SU-DHL-6 (cell line): Measurements from ENCODE around the gene SYTL5.

Source experiments
- H2AFZ ChIP-seq: fragments of 200-600 bp; sonication (generic); 2 replicates; pipeline ENCODE4 v1.6.1; 2014; ENCODE audit warnings: low read depth, mild to moderate bottlenecking, moderate library complexity, mixed read lengths, antibody characterized with exemption, low read length; ENCODE audit not compliant: severe bottlenecking
- H3F3A ChIP-seq: fragments of 200-600 bp; shearing (Covaris generic); 2 replicates; pipeline ENCODE4 v1.6.0; 2016; ENCODE audit warnings: antibody characterized with exemption, mild to moderate bottlenecking; ENCODE audit not compliant: insufficient read depth
- H3K27ac ChIP-seq: fragments of 200-600 bp; sonication (generic); 2 replicates; pipeline ENCODE4 v1.5.1; 2016; ENCODE audit warnings: low read depth, mild to moderate bottlenecking, low read length, moderate library complexity, mixed read lengths
- H3K27me3 ChIP-seq: fragments of 200-600 bp; sonication (generic), shearing (Covaris generic); 2 replicates; pipeline ENCODE4 v1.6.0; 2014; ENCODE audit warnings: mild to moderate bottlenecking, low read length
- H3K36me3 ChIP-seq: fragments of 200-600 bp; sonication (generic); 2 replicates; pipeline ENCODE4 v1.6.1; 2014; ENCODE audit warnings: mild to moderate bottlenecking, low read length, mixed read lengths
- H3K4me2 ChIP-seq: fragments of 300-600, 200-600 bp; shearing (Covaris generic), sonication (generic); 2 replicates; pipeline ENCODE4 v1.6.0; 2014; ENCODE audit warnings: low read length, low read depth, mild to moderate bottlenecking; ENCODE audit not compliant: poor library complexity, severe bottlenecking
- H3K4me3 ChIP-seq: fragments of 200-600 bp; sonication (generic); 2 replicates; pipeline ENCODE4 v1.5.1; 2014; ENCODE audit warnings: antibody characterized with exemption, low read length, mild to moderate bottlenecking, mixed read lengths; ENCODE audit not compliant: insufficient read depth, poor library complexity, severe bottlenecking
- H3K79me2 ChIP-seq: fragments of 200-600 bp; sonication (generic); 2 replicates; pipeline ENCODE4 v1.6.1; 2014; ENCODE audit warnings: mild to moderate bottlenecking, low read length, moderate library complexity; ENCODE audit not compliant: insufficient read depth
- H3K9ac ChIP-seq: fragments of 200-600 bp; sonication (generic); 2 replicates; pipeline ENCODE4 v1.7.0; 2014; ENCODE audit warnings: mild to moderate bottlenecking, low read length
- H3K9me2 ChIP-seq: fragments of 200-600 bp; sonication (generic); replicated peaks from 2 replicates; pipeline ENCODE4 v1.6.1; 2014; ENCODE audit warnings: low read length; ENCODE audit not compliant: insufficient read depth
- H3K9me3 ChIP-seq: fragments of 200-600 bp; sonication (generic); 2 replicates; pipeline ENCODE4 v1.6.1; 2014; ENCODE audit warnings: low read length, mixed read lengths; ENCODE audit not compliant: insufficient read depth
- H4K20me1 ChIP-seq: fragments of 200-600 bp; sonication (generic); 2 replicates; pipeline ENCODE4 v1.6.1; 2014; ENCODE audit warnings: low read depth, mild to moderate bottlenecking, antibody characterized with exemption, low read length, moderate library complexity, mixed read lengths
- EZH2phosphoT487 ChIP-seq: fragments of 200-600 bp; sonication (generic), shearing (Covaris generic); conservative IDR thresholded peaks from 2 replicates; pipeline ENCODE4 v1.6.1; 2018; ENCODE audit warnings: mild to moderate bottlenecking, antibody characterized with exemption, low read length, moderate library complexity, mixed read lengths
- TF ChIP-seq, protein P1 (sequence below): fragments of 200-600 bp; sonication (generic); IDR thresholded peaks from one replicate; pipeline ENCODE4 v1.5.1; 2017; ENCODE audit warnings: antibody characterized with exemption, mild to moderate bottlenecking, low read length, moderate library complexity; ENCODE audit not compliant: insufficient read depth, poor library complexity, severe bottlenecking

SYTL5 gene

DNA sequence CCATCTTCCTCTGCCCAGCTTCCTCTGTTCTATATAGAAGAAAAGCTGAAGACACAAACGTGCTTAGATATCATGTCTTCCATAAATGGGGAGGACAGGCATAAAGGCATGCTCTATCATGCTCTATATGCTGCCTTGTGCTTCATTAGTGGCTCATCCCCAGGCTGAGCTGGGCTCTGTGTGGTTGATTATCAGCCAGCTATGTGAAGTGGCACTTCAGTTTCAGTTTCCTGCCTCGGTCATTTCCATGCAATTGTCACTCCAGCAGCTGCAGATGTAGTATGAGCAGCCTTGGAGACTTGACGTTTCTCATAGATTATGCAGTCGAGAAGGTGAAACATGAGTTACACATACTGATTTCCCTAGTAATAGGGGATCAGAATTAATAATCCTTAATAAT, 106.2 kb downstream of the SYTL5 start:
- Histone ChIP-seq H3K9me2 (no peaks in the 10 kb centered on the region), H3K4me2 (no peak overlapping the region), H3K79me2 (no peaks in the 10 kb centered on the region), H2AFZ (no peak overlapping the region), H3K9me3 (no peaks in the 10 kb centered on the region), H3K9ac (no peak overlapping the region), H3K27me3 (no peaks in the 10 kb centered on the region), H3F3A (no peaks in the 10 kb centered on the region), H4K20me1 (no peaks in the 10 kb centered on the region), H3K36me3 (no peaks in the 10 kb centered on the region), H3K4me3 (no peak overlapping the region), H3K27ac (no peak overlapping the region)
- TF ChIP-seq, protein P1, sequence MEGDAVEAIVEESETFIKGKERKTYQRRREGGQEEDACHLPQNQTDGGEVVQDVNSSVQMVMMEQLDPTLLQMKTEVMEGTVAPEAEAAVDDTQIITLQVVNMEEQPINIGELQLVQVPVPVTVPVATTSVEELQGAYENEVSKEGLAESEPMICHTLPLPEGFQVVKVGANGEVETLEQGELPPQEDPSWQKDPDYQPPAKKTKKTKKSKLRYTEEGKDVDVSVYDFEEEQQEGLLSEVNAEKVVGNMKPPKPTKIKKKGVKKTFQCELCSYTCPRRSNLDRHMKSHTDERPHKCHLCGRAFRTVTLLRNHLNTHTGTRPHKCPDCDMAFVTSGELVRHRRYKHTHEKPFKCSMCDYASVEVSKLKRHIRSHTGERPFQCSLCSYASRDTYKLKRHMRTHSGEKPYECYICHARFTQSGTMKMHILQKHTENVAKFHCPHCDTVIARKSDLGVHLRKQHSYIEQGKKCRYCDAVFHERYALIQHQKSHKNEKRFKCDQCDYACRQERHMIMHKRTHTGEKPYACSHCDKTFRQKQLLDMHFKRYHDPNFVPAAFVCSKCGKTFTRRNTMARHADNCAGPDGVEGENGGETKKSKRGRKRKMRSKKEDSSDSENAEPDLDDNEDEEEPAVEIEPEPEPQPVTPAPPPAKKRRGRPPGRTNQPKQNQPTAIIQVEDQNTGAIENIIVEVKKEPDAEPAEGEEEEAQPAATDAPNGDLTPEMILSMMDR: no peak
- TF ChIP-seq EZH2phosphoT487: no peak

DNA sequence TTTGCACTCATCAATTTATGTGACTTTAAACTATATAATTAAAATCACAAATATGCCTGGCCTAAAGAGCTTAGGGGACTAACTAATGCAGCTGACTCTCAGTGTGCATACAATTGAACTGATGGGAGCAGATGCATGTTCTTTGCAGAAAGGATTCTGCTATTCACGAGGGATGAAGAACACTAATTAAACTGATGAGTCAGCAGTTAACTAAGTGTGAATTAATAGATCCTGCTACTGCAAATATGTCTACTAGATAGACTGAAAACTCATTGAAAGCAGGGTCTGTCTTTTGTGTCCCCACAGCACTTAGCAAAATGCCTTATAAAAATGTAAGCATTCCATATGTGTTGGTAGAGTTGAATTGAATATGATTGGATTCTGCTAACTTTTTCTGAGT, 110.4 kb downstream of the SYTL5 start:
- Histone ChIP-seq H3K27ac (no peak overlapping the region), H3F3A (no peaks in the 10 kb centered on the region), H3K36me3 (no peaks in the 10 kb centered on the region), H4K20me1 (no peaks in the 10 kb centered on the region), H3K4me2 (no peak overlapping the region), H3K27me3 (no peaks in the 10 kb centered on the region), H3K79me2 (no peaks in the 10 kb centered on the region), H3K9me3 (no peaks in the 10 kb centered on the region), H3K9me2 (no peaks in the 10 kb centered on the region), H2AFZ (no peak overlapping the region), H3K4me3 (no peak overlapping the region), H3K9ac (no peak overlapping the region)
- no peak for TF ChIP-seq EZH2phosphoT487
- TF ChIP-seq, protein P1: no peak

DNA sequence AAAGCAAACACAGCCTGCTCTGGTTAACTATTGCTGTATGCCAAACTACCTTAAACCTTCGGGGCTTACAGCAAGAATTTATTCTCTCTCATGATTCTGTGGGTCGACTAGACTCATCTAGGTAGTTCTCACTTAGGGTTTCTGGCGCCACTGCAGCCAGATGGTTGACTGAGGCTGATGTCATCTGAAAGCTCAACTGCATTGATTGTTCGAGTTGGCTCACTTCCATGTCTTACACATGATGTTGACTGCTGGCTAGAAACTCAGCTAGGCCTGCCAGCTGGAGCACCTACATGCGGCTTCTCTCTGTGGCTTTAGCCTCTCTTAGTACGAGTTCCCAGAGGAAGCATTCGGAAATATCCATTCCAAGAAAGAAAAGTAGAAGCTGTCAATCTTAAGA, 111.1 kb downstream of the SYTL5 start:
- Histone ChIP-seq H3K79me2 (no peaks in the 10 kb centered on the region), H3K27me3 (no peaks in the 10 kb centered on the region), H3K9ac (no peak overlapping the region), H3K4me2 (no peak overlapping the region), H3K4me3 (no peak overlapping the region), H3F3A (no peaks in the 10 kb centered on the region), H3K9me2 (no peaks in the 10 kb centered on the region), H3K9me3 (no peaks in the 10 kb centered on the region), H3K27ac (no peak overlapping the region), H2AFZ (no peak overlapping the region), H3K36me3 (no peaks in the 10 kb centered on the region), H4K20me1 (no peaks in the 10 kb centered on the region)
- TF ChIP-seq, protein P1: no peak
- no peak for TF ChIP-seq EZH2phosphoT487

DNA sequence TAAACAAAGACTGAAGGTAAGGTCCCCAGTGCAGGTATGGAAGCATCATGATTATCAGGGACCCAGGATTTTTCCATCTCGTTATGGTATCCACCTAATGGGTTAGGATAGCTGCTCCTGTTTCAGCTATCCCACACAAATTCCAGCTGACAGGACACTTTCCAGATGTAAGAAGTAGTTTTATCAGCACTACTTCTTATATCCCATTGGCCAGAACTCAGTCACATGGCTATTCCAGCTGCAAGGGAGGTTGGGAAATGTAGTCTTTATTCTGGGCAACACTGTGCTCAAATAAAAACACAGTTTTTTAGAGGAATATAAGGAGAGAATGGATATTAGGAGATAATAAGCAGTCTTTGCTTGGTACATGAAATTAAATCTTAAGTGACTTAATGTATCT, 117.6 kb downstream of the SYTL5 start:
- Histone ChIP-seq H3K27ac (no peak overlapping the region), H3F3A (no peaks in the 10 kb centered on the region), H3K9me3 (no peaks in the 10 kb centered on the region), H3K9me2 (no peaks in the 10 kb centered on the region), H2AFZ (no peak overlapping the region), H4K20me1 (no peaks in the 10 kb centered on the region), H3K27me3 (no peaks in the 10 kb centered on the region), H3K4me3 (no peak overlapping the region), H3K9ac (no peak overlapping the region), H3K36me3 (no peaks in the 10 kb centered on the region), H3K79me2 (no peaks in the 10 kb centered on the region), H3K4me2 (no peak overlapping the region)
- TF ChIP-seq, protein P1: no peak
- no peak for TF ChIP-seq EZH2phosphoT487
